ENCODE data around the gene SLC30A1.

SLC30A1 gene

DNA sequence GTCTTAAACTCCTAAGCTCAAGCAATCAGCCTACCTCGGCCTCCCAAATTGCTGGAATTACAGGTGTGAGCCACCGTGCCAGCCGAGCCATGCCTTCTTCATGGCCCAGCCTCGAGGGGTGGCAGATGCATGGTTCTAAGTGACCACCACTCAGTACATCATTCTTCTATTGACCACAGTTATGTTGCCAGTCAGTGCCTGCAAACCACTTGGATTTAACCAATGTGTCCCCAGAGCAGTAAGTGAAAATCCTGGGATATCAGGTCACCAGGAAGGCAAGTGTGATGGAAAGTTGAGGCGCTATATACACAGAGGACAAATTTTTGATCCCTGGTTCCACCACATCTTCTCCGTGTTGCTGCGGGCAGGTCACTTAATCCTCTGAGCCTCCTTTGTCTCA, 50.0 kb downstream of the SLC30A1 start:
- TF ChIP-seq FOXM1 (IDR thresholded peaks at IDR 0.05; ENCODE audit: borderline replicate concordance, low read depth), result no peak
- TF ChIP-seq TEAD4 (IDR thresholded peaks at IDR 0.05), result no peak
- TF ChIP-seq EP300 (IDR thresholded peaks at IDR 0.05; ENCODE audit: borderline replicate concordance), result no peak
- no peak for TF ChIP-seq CEBPB (IDR thresholded peaks at IDR 0.05)
- TF ChIP-seq ZBTB7A (IDR thresholded peaks at IDR 0.05; ENCODE audit: low read depth), result no peak
- no peak for TF ChIP-seq TCF12 (IDR thresholded peaks at IDR 0.05; ENCODE audit: low read depth)
- TF ChIP-seq, protein P1, sequence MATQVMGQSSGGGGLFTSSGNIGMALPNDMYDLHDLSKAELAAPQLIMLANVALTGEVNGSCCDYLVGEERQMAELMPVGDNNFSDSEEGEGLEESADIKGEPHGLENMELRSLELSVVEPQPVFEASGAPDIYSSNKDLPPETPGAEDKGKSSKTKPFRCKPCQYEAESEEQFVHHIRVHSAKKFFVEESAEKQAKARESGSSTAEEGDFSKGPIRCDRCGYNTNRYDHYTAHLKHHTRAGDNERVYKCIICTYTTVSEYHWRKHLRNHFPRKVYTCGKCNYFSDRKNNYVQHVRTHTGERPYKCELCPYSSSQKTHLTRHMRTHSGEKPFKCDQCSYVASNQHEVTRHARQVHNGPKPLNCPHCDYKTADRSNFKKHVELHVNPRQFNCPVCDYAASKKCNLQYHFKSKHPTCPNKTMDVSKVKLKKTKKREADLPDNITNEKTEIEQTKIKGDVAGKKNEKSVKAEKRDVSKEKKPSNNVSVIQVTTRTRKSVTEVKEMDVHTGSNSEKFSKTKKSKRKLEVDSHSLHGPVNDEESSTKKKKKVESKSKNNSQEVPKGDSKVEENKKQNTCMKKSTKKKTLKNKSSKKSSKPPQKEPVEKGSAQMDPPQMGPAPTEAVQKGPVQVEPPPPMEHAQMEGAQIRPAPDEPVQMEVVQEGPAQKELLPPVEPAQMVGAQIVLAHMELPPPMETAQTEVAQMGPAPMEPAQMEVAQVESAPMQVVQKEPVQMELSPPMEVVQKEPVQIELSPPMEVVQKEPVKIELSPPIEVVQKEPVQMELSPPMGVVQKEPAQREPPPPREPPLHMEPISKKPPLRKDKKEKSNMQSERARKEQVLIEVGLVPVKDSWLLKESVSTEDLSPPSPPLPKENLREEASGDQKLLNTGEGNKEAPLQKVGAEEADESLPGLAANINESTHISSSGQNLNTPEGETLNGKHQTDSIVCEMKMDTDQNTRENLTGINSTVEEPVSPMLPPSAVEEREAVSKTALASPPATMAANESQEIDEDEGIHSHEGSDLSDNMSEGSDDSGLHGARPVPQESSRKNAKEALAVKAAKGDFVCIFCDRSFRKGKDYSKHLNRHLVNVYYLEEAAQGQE (IDR thresholded peaks at IDR 0.05; ENCODE audit: low read depth), result no peak
- TF ChIP-seq EGR1 (IDR thresholded peaks at IDR 0.05), result no peak
- TF ChIP-seq, protein P2, sequence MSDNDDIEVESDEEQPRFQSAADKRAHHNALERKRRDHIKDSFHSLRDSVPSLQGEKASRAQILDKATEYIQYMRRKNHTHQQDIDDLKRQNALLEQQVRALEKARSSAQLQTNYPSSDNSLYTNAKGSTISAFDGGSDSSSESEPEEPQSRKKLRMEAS (IDR thresholded peaks at IDR 0.05), result no peak
- no peak for TF ChIP-seq RAD21 (IDR thresholded peaks at IDR 0.05; ENCODE audit: low read depth)
- no peak for TF ChIP-seq NFIC (IDR thresholded peaks at IDR 0.05)
- TF ChIP-seq TAF1 (IDR thresholded peaks at IDR 0.05; ENCODE audit: low read depth), result no peak
- TF ChIP-seq, protein P3, sequence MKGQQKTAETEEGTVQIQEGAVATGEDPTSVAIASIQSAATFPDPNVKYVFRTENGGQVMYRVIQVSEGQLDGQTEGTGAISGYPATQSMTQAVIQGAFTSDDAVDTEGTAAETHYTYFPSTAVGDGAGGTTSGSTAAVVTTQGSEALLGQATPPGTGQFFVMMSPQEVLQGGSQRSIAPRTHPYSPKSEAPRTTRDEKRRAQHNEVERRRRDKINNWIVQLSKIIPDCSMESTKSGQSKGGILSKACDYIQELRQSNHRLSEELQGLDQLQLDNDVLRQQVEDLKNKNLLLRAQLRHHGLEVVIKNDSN (IDR thresholded peaks at IDR 0.05), result no peak
- TF ChIP-seq CREB1 (IDR thresholded peaks at IDR 0.05; ENCODE audit: low read depth), result no peak
- TF ChIP-seq YY1 (IDR thresholded peaks at IDR 0.05; ENCODE audit: low read depth), result no peak

DNA sequence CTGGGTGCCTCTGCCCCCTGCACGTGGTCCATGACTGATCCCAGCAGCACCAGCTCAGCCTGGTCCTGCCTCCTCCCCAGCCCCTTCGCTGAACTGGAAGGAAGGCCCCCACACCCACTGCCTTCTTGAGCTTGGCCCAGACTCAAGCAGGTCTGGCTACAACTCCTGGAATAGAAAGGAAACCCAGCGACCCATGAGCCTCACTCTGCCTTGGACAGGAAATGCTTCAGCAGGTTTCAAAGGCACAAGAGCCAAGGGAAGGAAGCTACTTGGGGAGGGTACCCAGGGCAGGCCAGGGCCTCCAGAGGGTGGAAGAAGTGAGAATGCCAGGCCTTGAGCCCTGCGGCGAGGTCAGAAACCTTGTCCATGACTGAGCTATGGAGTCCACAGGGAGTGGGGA, 51.1 kb downstream of the SLC30A1 start:
- TF ChIP-seq EP300 (IDR thresholded peaks at IDR 0.05; ENCODE audit: borderline replicate concordance), result no peak
- TF ChIP-seq CREB1 (IDR thresholded peaks at IDR 0.05; ENCODE audit: low read depth), result no peak
- TF ChIP-seq TAF1 (IDR thresholded peaks at IDR 0.05; ENCODE audit: low read depth), result no peak
- TF ChIP-seq YY1 (IDR thresholded peaks at IDR 0.05; ENCODE audit: low read depth), result no peak
- TF ChIP-seq, protein P3 (IDR thresholded peaks at IDR 0.05), result no peak
- no peak for TF ChIP-seq NFIC (IDR thresholded peaks at IDR 0.05)
- no peak for TF ChIP-seq RAD21 (IDR thresholded peaks at IDR 0.05; ENCODE audit: low read depth)
- no peak for TF ChIP-seq EGR1 (IDR thresholded peaks at IDR 0.05)
- no peak for TF ChIP-seq CEBPB (IDR thresholded peaks at IDR 0.05)
- TF ChIP-seq, protein P1 (IDR thresholded peaks at IDR 0.05; ENCODE audit: low read depth), result no peak

DNA sequence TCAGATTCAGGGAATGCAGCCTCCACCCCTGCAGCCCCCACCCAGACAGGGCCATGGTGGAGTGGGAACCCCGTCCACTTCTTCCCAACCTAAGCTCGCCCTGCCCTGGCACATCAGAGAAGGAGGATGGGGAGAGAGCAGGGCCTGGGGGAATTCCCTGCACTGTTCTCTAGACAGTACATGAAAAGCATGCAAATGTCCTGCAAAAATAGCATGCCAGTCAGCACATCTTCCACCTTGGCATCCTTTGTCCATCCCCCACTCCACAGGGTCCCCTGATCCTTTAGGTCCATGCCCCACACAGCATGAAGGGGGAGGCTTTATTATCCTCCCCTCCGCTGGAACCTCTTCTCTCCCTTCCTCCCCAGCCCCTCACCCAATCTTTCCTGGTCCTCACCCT, 52.0 kb downstream of the SLC30A1 start:
- TF ChIP-seq TCF12 (IDR thresholded peaks at IDR 0.05; ENCODE audit: low read depth) (no peak), TAF1 (IDR thresholded peaks at IDR 0.05; ENCODE audit: low read depth) (no peak)

DNA sequence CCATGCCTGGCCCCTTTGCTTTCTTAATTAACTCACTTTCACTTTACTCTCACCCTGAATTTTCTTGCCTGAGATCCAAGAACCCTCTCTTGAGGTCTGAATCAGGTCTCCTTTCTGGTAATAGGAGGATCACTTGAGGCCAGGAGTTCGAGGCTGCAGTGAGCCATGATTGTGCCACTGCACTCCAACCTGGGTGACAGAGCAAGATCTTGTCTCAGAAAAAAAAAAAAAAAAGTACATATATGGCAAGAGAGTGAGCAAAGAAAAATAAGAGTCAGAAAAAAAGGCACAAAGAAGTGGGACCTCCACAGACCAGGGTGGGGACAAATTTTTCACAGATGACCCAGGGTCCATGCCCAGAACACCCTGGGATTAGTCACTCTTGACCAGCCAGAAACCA, 52.9 kb downstream of the SLC30A1 start:
- TF ChIP-seq, protein P1 (IDR thresholded peaks at IDR 0.05; ENCODE audit: low read depth), result no peak
- TF ChIP-seq FOXM1 (IDR thresholded peaks at IDR 0.05; ENCODE audit: borderline replicate concordance, low read depth) (no peak), RAD21 (IDR thresholded peaks at IDR 0.05; ENCODE audit: low read depth) (no peak), CREB1 (IDR thresholded peaks at IDR 0.05; ENCODE audit: low read depth) (no peak), EGR1 (IDR thresholded peaks at IDR 0.05) (no peak)

DNA sequence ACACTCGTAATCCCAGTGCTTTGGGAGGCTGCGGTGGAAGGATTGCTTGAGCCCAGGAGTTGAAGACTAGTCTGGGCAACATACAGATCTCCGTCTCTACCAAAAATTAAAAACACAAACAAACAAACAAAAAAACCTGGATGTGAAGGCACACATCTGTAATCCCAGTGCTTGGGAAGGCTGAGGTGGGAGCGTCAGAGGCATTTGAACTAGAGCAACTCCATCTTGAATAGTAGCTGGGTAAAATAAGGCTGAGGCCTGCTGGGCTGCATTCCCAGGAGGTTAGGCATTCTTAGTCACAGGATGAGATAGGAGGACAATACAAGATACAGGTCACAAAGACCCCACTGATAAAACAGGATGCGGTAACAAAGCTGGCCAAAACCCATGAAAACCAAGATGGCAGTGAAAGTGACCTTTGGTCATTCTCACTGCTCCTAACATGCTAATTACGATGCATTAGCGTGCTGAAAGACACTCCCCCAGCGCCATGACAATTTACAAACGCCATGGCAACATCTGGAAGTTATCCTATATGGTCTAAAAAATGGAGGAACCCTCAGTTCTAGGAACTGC, 53.8 kb downstream of the SLC30A1 start:
- TF ChIP-seq CREB1 (IDR thresholded peaks at IDR 0.05; ENCODE audit: low read depth) (no peak), TAF1 (IDR thresholded peaks at IDR 0.05; ENCODE audit: low read depth) (no peak), TCF12 (IDR thresholded peaks at IDR 0.05; ENCODE audit: low read depth) (no peak), FOXM1 (IDR thresholded peaks at IDR 0.05; ENCODE audit: borderline replicate concordance, low read depth) (no peak), EGR1 (IDR thresholded peaks at IDR 0.05) (no peak), ZBTB7A (IDR thresholded peaks at IDR 0.05; ENCODE audit: low read depth) (no peak), TEAD4 (IDR thresholded peaks at IDR 0.05) (no peak), NFIC (IDR thresholded peaks at IDR 0.05) (no peak), CEBPB (IDR thresholded peaks at IDR 0.05) (no peak), RAD21 (IDR thresholded peaks at IDR 0.05; ENCODE audit: low read depth) (no peak), YY1 (IDR thresholded peaks at IDR 0.05; ENCODE audit: low read depth) (no peak)
- TF ChIP-seq, protein P3 (IDR thresholded peaks at IDR 0.05), result no peak
- TF ChIP-seq, protein P1 (IDR thresholded peaks at IDR 0.05; ENCODE audit: low read depth), result no peak
- TF ChIP-seq, protein P2 (IDR thresholded peaks at IDR 0.05), result no peak

Measured in Ishikawa (cell line).